Natural killer cell (primary cell): ENCODE measurements around the gene CHST11. TPM values are rescaled to one million over a fixed set of nuclear protein-coding genes. Genes with fewer than 3 reads are reported as not detected.

Experiments
- ATAC-seq, 3 donors: fragments of 150-1000 bp in 2 of 3; fragments of 200-7000 bp in 1 of 3; cut with Tn5 transposase; 1 replicate in 1 of 3; 2 replicates in 2 of 3; pipeline ENCODE4 v1.10.0; 2021; ENCODE audit warnings: mild to moderate bottlenecking in 2 of 3, moderate library complexity in 2 of 3
- DNase-seq, 2 donors: peaks; one replicate each; pipeline versions ENCODE4 v3.0.0 to v3.0.0-alpha.2; 2013 to 2021; ENCODE audit warnings: mixed read lengths in 1 of 2
- H3K27ac ChIP-seq: one replicate; pipeline ENCODE4 v1.5.1; 2013; ENCODE audit warnings: mild to moderate bottlenecking, low read length
- H3K27me3 ChIP-seq: one replicate; pipeline ENCODE4 v1.6.1; 2013; ENCODE audit warnings: low read length; ENCODE audit not compliant: control insufficient read depth, insufficient read depth
- H3K36me3 ChIP-seq: one replicate; pipeline ENCODE4 v1.6.1; 2013; ENCODE audit warnings: low read length; ENCODE audit not compliant: control insufficient read depth, insufficient read depth
- H3K4me1 ChIP-seq: one replicate; pipeline ENCODE4 v1.6.1; 2013; ENCODE audit warnings: low read length; ENCODE audit not compliant: control insufficient read depth, insufficient read depth
- H3K4me3 ChIP-seq: one replicate; pipeline ENCODE4 v1.5.1; 2013; ENCODE audit warnings: low read length
- H3K9me3 ChIP-seq: one replicate; pipeline ENCODE4 v1.6.1; 2013; ENCODE audit warnings: low read length; ENCODE audit not compliant: control insufficient read depth, insufficient read depth
- H3K27ac Mint-ChIP-seq, 2 donors: one replicate each; pipeline ENCODE4 v1.8.0; 2022; ENCODE audit warnings: mild to moderate bottlenecking in 2 of 2, mixed read lengths in 2 of 2, moderate library complexity in 1 of 2
- H3K27me3 Mint-ChIP-seq, 2 donors: one replicate each; pipeline ENCODE4 v1.8.0; 2022; ENCODE audit warnings: low read depth in 2 of 2, mixed read lengths in 2 of 2
- H3K36me3 Mint-ChIP-seq: one replicate; pipeline ENCODE4 v1.8.0; 2022; ENCODE audit warnings: mixed read lengths
- H3K4me1 Mint-ChIP-seq, 2 donors: one replicate each; pipeline ENCODE4 v1.8.0; 2022; ENCODE audit warnings: mixed read lengths in 2 of 2
- H3K4me3 Mint-ChIP-seq: one replicate; pipeline ENCODE4 v1.8.0; 2022; ENCODE audit warnings: mild to moderate bottlenecking, moderate library complexity, mixed read lengths
- H3K9me3 Mint-ChIP-seq, 2 donors: one replicate each; pipeline ENCODE4 v1.8.0; 2022; ENCODE audit warnings: mixed read lengths in 2 of 2
- WGBS: methylation state at CpG from one replicate; pipeline ENCODE4 v1.1.7; 2013; ENCODE audit warnings: missing lambda C conversion rate; ENCODE audit not compliant: insufficient coverage; 5-methylcytosine and 5-hydroxymethylcytosine counted together
- intact Hi-C: fragments of 100-400 bp; cut with micrococcal nuclease; formaldehyde crosslinking; loops from one replicate; pipeline ENCODE4 v1.14.2; 2022
- total RNA-seq, 4 donors: library from RNA; stranded (reverse); fragments of 120-200 nt in 1 of 4; gene quantifications; one replicate each; pipeline versions ENCODE4 v1.2.3 to v1.2.4, GENCODE V29; 2013 to 2022
- TF ChIP-seq, protein P1 (sequence below): fragments of 200-600 bp; IDR thresholded peaks from one replicate; pipeline ENCODE4 v1.8.0; 2022; ENCODE audit warnings: antibody characterized with exemption

CHST11 gene
- total RNA-seq, 3 donors from 2014 or later (not counting 1 experiment from before 2014, with no cell fraction given) = 85.3 to 118 (median 96.1) TPM

GRCh38 chr12:104480826-104481440, 24.2 kb downstream of the CHST11 start:
- no peak overlapping the region for H3K27ac ChIP-seq
- no peaks in the 10 kb centered on the region for H3K9me3 ChIP-seq
- H3K9me3 Mint-ChIP-seq = no peaks in the 10 kb centered on the region
- no peaks in the 10 kb centered on the region for H3K36me3 ChIP-seq
- intact Hi-C loops = no loop called here
- peak overlapping the region; percentile 5 for H3K4me3 Mint-ChIP-seq
- peaks cover 94 to 95% of the 10 kb centered on the region in 2 donors for H3K4me1 Mint-ChIP-seq
- H3K27ac Mint-ChIP-seq = peak overlapping the region; percentile 64 to 92
- H3K27me3 Mint-ChIP-seq = no peaks in the 10 kb centered on the region
- TF ChIP-seq, protein P1, sequence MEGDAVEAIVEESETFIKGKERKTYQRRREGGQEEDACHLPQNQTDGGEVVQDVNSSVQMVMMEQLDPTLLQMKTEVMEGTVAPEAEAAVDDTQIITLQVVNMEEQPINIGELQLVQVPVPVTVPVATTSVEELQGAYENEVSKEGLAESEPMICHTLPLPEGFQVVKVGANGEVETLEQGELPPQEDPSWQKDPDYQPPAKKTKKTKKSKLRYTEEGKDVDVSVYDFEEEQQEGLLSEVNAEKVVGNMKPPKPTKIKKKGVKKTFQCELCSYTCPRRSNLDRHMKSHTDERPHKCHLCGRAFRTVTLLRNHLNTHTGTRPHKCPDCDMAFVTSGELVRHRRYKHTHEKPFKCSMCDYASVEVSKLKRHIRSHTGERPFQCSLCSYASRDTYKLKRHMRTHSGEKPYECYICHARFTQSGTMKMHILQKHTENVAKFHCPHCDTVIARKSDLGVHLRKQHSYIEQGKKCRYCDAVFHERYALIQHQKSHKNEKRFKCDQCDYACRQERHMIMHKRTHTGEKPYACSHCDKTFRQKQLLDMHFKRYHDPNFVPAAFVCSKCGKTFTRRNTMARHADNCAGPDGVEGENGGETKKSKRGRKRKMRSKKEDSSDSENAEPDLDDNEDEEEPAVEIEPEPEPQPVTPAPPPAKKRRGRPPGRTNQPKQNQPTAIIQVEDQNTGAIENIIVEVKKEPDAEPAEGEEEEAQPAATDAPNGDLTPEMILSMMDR = no peak
- H3K36me3 Mint-ChIP-seq = no peaks in the 10 kb centered on the region
- H3K4me3 ChIP-seq = no peak overlapping the region
- no peak for DNase-seq
- H3K4me1 ChIP-seq = peaks cover 82% of the 10 kb centered on the region
- 92% methylated on average over 11 of the region's 11 CpGs for WGBS
- no peaks in the 10 kb centered on the region for H3K27me3 ChIP-seq
- ATAC-seq = no peak

DNA sequence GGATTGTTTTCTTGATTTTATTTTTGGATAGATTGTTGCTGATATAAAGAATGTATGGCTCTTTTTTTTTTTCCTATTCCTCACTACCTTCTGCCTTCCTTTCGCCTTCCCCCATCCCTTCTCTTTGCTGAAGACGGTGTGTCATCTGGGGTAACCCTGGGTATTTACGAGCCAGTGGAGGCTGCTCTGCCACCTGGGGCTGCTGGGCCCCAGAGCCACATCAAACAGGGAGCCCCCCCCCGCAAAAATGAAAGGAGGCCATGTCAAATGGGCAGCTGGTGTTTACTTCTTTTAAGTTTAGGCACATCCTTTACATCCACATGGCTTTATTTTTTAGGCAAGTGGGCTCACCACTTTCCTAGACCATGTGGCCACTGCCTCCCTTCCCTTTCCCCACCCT, 25.4 kb downstream of the CHST11 start:
- no peaks in the 10 kb centered on the region for H3K36me3 ChIP-seq
- ATAC-seq (no peak), DNase-seq (peak in 1 of 2 donors; percentile 46)
- H3K27ac ChIP-seq = no peak overlapping the region
- Mint-ChIP-seq H3K27me3 (no peaks in the 10 kb centered on the region), H3K27ac (peak overlapping the region; percentile 58 to 64), H3K4me1 (peaks cover 97 to 98% of the 10 kb centered on the region in 2 donors), H3K36me3 (no peaks in the 10 kb centered on the region), H3K9me3 (no peaks in the 10 kb centered on the region), H3K4me3 (peak overlapping the region; percentile 9)
- H3K27me3 ChIP-seq = no peaks in the 10 kb centered on the region
- intact Hi-C loops = no loop called here
- H3K4me3 ChIP-seq = no peak overlapping the region
- H3K9me3 ChIP-seq = no peaks in the 10 kb centered on the region
- TF ChIP-seq, protein P1 = no peak
- 68% methylated on average over 3 of the region's 4 CpGs for WGBS
- peaks cover 85% of the 10 kb centered on the region for H3K4me1 ChIP-seq

DNA sequence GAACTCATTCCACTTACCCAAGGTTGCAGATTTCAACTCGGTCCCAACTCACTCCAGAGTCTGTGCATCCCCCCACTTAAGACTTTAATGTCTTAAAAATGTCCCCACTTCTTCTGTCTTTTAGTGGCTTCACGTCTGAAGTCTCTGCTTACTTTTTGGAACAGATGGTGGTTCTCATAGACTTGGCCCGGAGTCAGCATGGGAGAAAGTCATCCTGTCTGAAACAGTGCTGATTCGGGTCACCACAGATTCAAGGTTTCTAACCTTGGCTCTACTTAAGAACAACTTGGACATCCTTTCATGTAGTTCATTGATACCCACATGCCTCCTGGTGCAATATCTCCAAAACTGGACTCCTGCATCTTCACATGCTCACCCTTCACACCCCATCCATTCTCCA, 26.0 kb downstream of the CHST11 start:
- no peaks in the 10 kb centered on the region for H3K36me3 Mint-ChIP-seq
- peaks cover 96 to 98% of the 10 kb centered on the region in 2 donors for H3K4me1 Mint-ChIP-seq
- Histone ChIP-seq H3K4me1 (peaks cover 82% of the 10 kb centered on the region), H3K9me3 (no peaks in the 10 kb centered on the region), H3K36me3 (no peaks in the 10 kb centered on the region), H3K27me3 (no peaks in the 10 kb centered on the region), H3K4me3 (no peak overlapping the region), H3K27ac (no peak overlapping the region)
- TF ChIP-seq, protein P1 = no peak
- 79% methylated on average over 4 of the region's 4 CpGs for WGBS
- ATAC-seq (no peak), DNase-seq (no peak)
- no peaks in the 10 kb centered on the region for H3K27me3 Mint-ChIP-seq
- no peaks in the 10 kb centered on the region for H3K9me3 Mint-ChIP-seq
- H3K4me3 Mint-ChIP-seq = no peak overlapping the region
- intact Hi-C loops = no loop called here
- H3K27ac Mint-ChIP-seq = peak overlapping the region; percentile 58 to 64

DNA sequence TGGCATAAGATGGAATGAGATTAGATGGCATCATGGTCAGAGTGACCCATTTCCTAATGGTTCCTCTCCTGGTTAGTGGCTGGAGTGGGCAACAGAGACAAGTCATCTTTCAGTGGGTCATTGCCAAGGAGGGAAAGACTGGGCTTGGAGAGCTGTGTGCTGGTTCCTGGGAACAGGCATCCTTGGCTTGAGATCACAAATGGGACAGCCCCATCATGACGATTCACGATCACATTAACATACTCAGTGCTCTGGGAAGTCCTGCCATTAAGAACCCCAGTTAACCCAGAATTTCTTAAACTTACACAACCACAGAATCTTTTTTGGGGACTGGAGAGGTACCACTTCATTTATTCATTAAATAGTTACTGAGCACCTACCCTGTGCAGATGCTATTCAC, 27.3 kb downstream of the CHST11 start:
- H3K27me3 ChIP-seq = no peaks in the 10 kb centered on the region
- DNase-seq = no peak
- H3K9me3 Mint-ChIP-seq = no peaks in the 10 kb centered on the region
- ATAC-seq = no peak
- no peak overlapping the region for H3K27ac ChIP-seq
- TF ChIP-seq, protein P1 = no peak
- WGBS = 95% methylated on average over 2 of the region's 2 CpGs
- H3K4me1 Mint-ChIP-seq = peaks cover 96 to 98% of the 10 kb centered on the region in 2 donors
- peak overlapping the region; percentile 43 for H3K4me3 Mint-ChIP-seq
- H3K9me3 ChIP-seq = no peaks in the 10 kb centered on the region
- H3K4me3 ChIP-seq = no peak overlapping the region
- peak overlapping the region; percentile 24 to 58 for H3K27ac Mint-ChIP-seq
- H3K36me3 ChIP-seq = no peaks in the 10 kb centered on the region
- H3K27me3 Mint-ChIP-seq = no peaks in the 10 kb centered on the region
- H3K36me3 Mint-ChIP-seq = no peaks in the 10 kb centered on the region
- intact Hi-C loops = no loop called here
- peaks cover 72% of the 10 kb centered on the region for H3K4me1 ChIP-seq
